WERI-Rb-1 (cell line): ENCODE results near the gene ZP3.
"Not testable (repeated sequence)": the region's sequence is repeated elsewhere in the genome, so short reads cannot be mapped to it uniquely, and the experiment has no call there.

Experiments
- DNase-seq: peaks from one replicate; pipeline ENCODE4 v3.0.0-alpha.2; 2020
- H3K27ac ChIP-seq: fragments of 250-450 bp; sonication (Bioruptor Pico); 2 replicates; pipeline ENCODE4 v1.5.1; 2020; ENCODE audit warnings: mild to moderate bottlenecking, moderate library complexity
- H3K27me3 ChIP-seq: fragments of 250-450 bp; sonication (Bioruptor Pico); 2 replicates; pipeline ENCODE4 v1.5.1; 2021; ENCODE audit warnings: mild to moderate bottlenecking, low read depth, moderate library complexity; ENCODE audit not compliant: insufficient read depth, severe bottlenecking
- H3K36me3 ChIP-seq: fragments of 250-450 bp; sonication (Bioruptor Pico); 2 replicates; pipeline ENCODE4 v1.5.1; 2020; ENCODE audit warnings: mild to moderate bottlenecking, moderate library complexity
- H3K4me3 ChIP-seq: 2 replicates; pipeline ENCODE4 v1.5.1; 2011; ENCODE audit warnings: low read depth, mild to moderate bottlenecking, control low read depth, low read length
- H3K9me3 ChIP-seq: fragments of 250-450 bp; sonication (Bioruptor Pico); 2 replicates; pipeline ENCODE4 v1.5.1; 2021; ENCODE audit warnings: mild to moderate bottlenecking, moderate library complexity; ENCODE audit not compliant: severe bottlenecking
- CTCF ChIP-seq: IDR thresholded peaks from 2 replicates; pipeline ENCODE4 v1.5.1; 2011; ENCODE audit warnings: low read depth, mild to moderate bottlenecking, control low read depth, inconsistent platforms, low read length

The ZP3 gene

GRCh38 chr7:76430211-76430610 is 5.5 kb downstream of the ZP3 start:
- Histone ChIP-seq H3K4me3 (no peak overlapping the region), H3K27me3 (no peaks in the 10 kb centered on the region), H3K27ac (no peak overlapping the region), H3K9me3 (no peaks in the 10 kb centered on the region), H3K36me3 (no peaks in the 10 kb centered on the region)
- TF ChIP-seq CTCF = no peak
- no peak for DNase-seq

GRCh38 chr7:76430836-76431235 is 6.1 kb downstream of the ZP3 start:
- TF ChIP-seq CTCF = no peak
- H3K27me3 ChIP-seq = no peaks in the 10 kb centered on the region
- no peaks in the 10 kb centered on the region for H3K36me3 ChIP-seq
- no peaks in the 10 kb centered on the region for H3K9me3 ChIP-seq
- no peak overlapping the region for H3K27ac ChIP-seq
- H3K4me3 ChIP-seq = no peak overlapping the region
- DNase-seq = no peak

GRCh38 chr7:76437873-76438272 is 13.1 kb downstream of the ZP3 start:
- peak; percentile 85 for DNase-seq
- not testable (repeated sequence) for H3K27ac ChIP-seq, H3K27me3 ChIP-seq, H3K9me3 ChIP-seq, H3K36me3 ChIP-seq, H3K4me3 ChIP-seq
- peak; percentile 65 for TF ChIP-seq CTCF

GRCh38 chr7:76439120-76439888 is 14.6 kb downstream of the ZP3 start:
- not testable (repeated sequence) for H3K4me3 ChIP-seq, H3K27ac ChIP-seq, H3K27me3 ChIP-seq, H3K36me3 ChIP-seq, H3K9me3 ChIP-seq
- DNase-seq = peak; percentile 36

GRCh38 chr7:76440404-76440803 is 15.7 kb downstream of the ZP3 start:
- H3K4me3 ChIP-seq, H3K27me3 ChIP-seq, H3K36me3 ChIP-seq, DNase-seq, H3K9me3 ChIP-seq, H3K27ac ChIP-seq: not testable (repeated sequence)

- not testable (repeated sequence) for H3K4me3 ChIP-seq, H3K27me3 ChIP-seq, DNase-seq
Measured at GRCh38 chr7:76441792-76442191, 17.0 kb downstream of the ZP3 start.

GRCh38 chr7:76442664-76443446 is 18.1 kb downstream of the ZP3 start:
- not testable (repeated sequence) for H3K36me3 ChIP-seq, H3K4me3 ChIP-seq, H3K9me3 ChIP-seq, DNase-seq, H3K27ac ChIP-seq, H3K27me3 ChIP-seq

More at GRCh38 chr7:76441792-76442191, 17.0 kb downstream of the ZP3 start:
- not testable (repeated sequence) for H3K9me3 ChIP-seq, H3K36me3 ChIP-seq, H3K27ac ChIP-seq

- H3K27me3 ChIP-seq, H3K4me3 ChIP-seq, H3K36me3 ChIP-seq, H3K9me3 ChIP-seq, DNase-seq, H3K27ac ChIP-seq: not testable (repeated sequence)
Measured at GRCh38 chr7:76443846-76444245, 19.1 kb downstream of the ZP3 start.

- not testable (repeated sequence) for DNase-seq, H3K27me3 ChIP-seq, H3K4me3 ChIP-seq, H3K27ac ChIP-seq, H3K36me3 ChIP-seq, H3K9me3 ChIP-seq
Measured at GRCh38 chr7:76445577-76446008, 20.8 kb downstream of the ZP3 start.

- not testable (repeated sequence) for H3K36me3 ChIP-seq, H3K9me3 ChIP-seq, DNase-seq, H3K27me3 ChIP-seq, H3K27ac ChIP-seq, H3K4me3 ChIP-seq
Measured at GRCh38 chr7:76457017-76457416, 32.3 kb downstream of the ZP3 start.

- not testable (repeated sequence) for H3K9me3 ChIP-seq, DNase-seq, H3K4me3 ChIP-seq, H3K27me3 ChIP-seq, H3K27ac ChIP-seq, H3K36me3 ChIP-seq
Measured at GRCh38 chr7:76458504-76458903, 33.8 kb downstream of the ZP3 start.
